Endothelial cell of umbilical vein (primary cell): Measurements from ENCODE around the gene CCSER2. TPM values are rescaled to one million over a fixed set of nuclear protein-coding genes. Genes with fewer than 3 reads are reported as not detected.
A peak's percentile ranks its signal among the peaks of the same experiment; 100 is the strongest.

Experiments used
- BruUV-seq: library from RNA; stranded (reverse); fragments of 400-500 nt; replicated peaks from 2 replicates; lab custom pipeline; 2021; lab: Mats Ljungman, UMichigan
- CTCF ChIA-PET: fragments of 300-600, 350-600 bp; sonication (Branson Sonifier 250); formaldehyde crosslinking; loops from one replicate; lab custom pipeline; 2021; ENCODE audit warnings: antibody characterized with exemption, inconsistent platforms; lab: Charles Lee
- POLR2A ChIA-PET: fragments of 300-600, 350-600 bp; sonication (Branson Sonifier 250); formaldehyde crosslinking; loops from one replicate; lab custom pipeline; 2021; ENCODE audit warnings: antibody characterized with exemption, inconsistent platforms; lab: Charles Lee
- DNase-seq: peaks from one replicate; pipeline ENCODE4 v3.0.0-alpha.2; 2011; ENCODE audit warnings: low read depth, low spot score
- FAIRE-seq: peaks from 2 replicates; lab custom pipeline; 2011; peaks lifted over from hg19 to GRCh38; lab: Jason Lieb, UNC
- H2AFZ ChIP-seq: 2 replicates; pipeline ENCODE4 v1.6.0; 2012; ENCODE audit warnings: low read depth, low read length, control low read depth, inconsistent platforms
- H3K27ac ChIP-seq: 2 replicates; pipeline ENCODE4 v1.5.1; 2011; ENCODE audit warnings: low read depth, mild to moderate bottlenecking, control low read depth, low read length, moderate library complexity; ENCODE audit not compliant: insufficient read depth
- H3K27me3 ChIP-seq, 2 experiments: 2 replicates each; pipeline versions ENCODE4 v1.6.0 to v1.6.1; 2011; ENCODE audit warnings: low read length in 2 of 2, mixed read lengths in 1 of 2; ENCODE audit not compliant: control insufficient read depth in 2 of 2, insufficient read depth in 2 of 2
- H3K36me3 ChIP-seq, 2 experiments: 2 replicates in 1 of 2; 3 replicates in 1 of 2; pipeline ENCODE4 v1.5.1; 2011; ENCODE audit warnings: low read length in 2 of 2, mild to moderate bottlenecking in 1 of 2, moderate library complexity in 1 of 2; ENCODE audit not compliant: control insufficient read depth in 2 of 2, insufficient read depth in 2 of 2; ENCODE audit errors: extremely low read depth in 1 of 2
- H3K4me1 ChIP-seq: 3 replicates; pipeline ENCODE4 v1.5.1; 2011; ENCODE audit warnings: mild to moderate bottlenecking, low read length; ENCODE audit not compliant: control insufficient read depth, insufficient read depth; ENCODE audit errors: extremely low read depth
- H3K4me2 ChIP-seq: 2 replicates; pipeline ENCODE4 v1.6.1; 2011; ENCODE audit warnings: low read length, control low read depth, mixed read lengths; ENCODE audit not compliant: insufficient read depth
- H3K4me3 ChIP-seq, 3 experiments: fragments of 200-600 bp in 1 of 3; sonication (generic), shearing (Covaris generic) in 1 of 3; replicated peaks in 1 of 3; 2 replicates each; pipeline ENCODE4 v1.5.1; 2011 to 2016; ENCODE audit warnings: control low read depth in 3 of 3, low read length in 3 of 3, mild to moderate bottlenecking in 2 of 3, inconsistent platforms in 1 of 3, low read depth in 1 of 3, moderate library complexity in 1 of 3; ENCODE audit not compliant: insufficient read depth in 1 of 3
- H3K79me2 ChIP-seq: 2 replicates; pipeline ENCODE4 v1.6.0; 2012; ENCODE audit warnings: low read length, inconsistent platforms; ENCODE audit not compliant: control insufficient read depth, insufficient read depth
- H3K9ac ChIP-seq: replicated peaks from 2 replicates; pipeline ENCODE3; 2011; ENCODE audit warnings: low read length, control low read depth; ENCODE audit not compliant: insufficient read depth; ENCODE audit errors: extremely low read depth
- H3K9me1 ChIP-seq: replicated peaks from 3 replicates; pipeline ENCODE4 v1.6.0; 2011; ENCODE audit warnings: mild to moderate bottlenecking, low read length; ENCODE audit not compliant: control insufficient read depth, insufficient read depth; ENCODE audit errors: extremely low read depth
- H3K9me3 ChIP-seq: replicated peaks from 2 replicates; pipeline ENCODE4 v1.5.1; 2012; ENCODE audit warnings: low read length, inconsistent platforms; ENCODE audit not compliant: control insufficient read depth, insufficient read depth
- H4K20me1 ChIP-seq: replicated peaks from 2 replicates; pipeline ENCODE3; 2011; ENCODE audit warnings: mild to moderate bottlenecking, low read length; ENCODE audit not compliant: control insufficient read depth, insufficient read depth; ENCODE audit errors: extremely low read depth
- EZH2 ChIP-seq: IDR thresholded peaks from 2 replicates; pipeline ENCODE4 v1.6.1; 2012; ENCODE audit warnings: borderline replicate concordance, low read depth, mild to moderate bottlenecking, moderate library complexity, low read length, inconsistent platforms; ENCODE audit not compliant: severe bottlenecking
- FOS ChIP-seq: IDR thresholded peaks from 2 replicates; pipeline ENCODE4 v1.6.1; 2011; ENCODE audit warnings: mild to moderate bottlenecking, low read length, moderate library complexity, borderline replicate concordance; ENCODE audit not compliant: insufficient read depth
- GATA2 ChIP-seq: IDR thresholded peaks from 2 replicates; pipeline ENCODE4 v1.7.0; 2011; ENCODE audit warnings: low read depth, mild to moderate bottlenecking, moderate library complexity, mixed read lengths, low read length; ENCODE audit not compliant: insufficient read length, insufficient read depth
- JUN ChIP-seq: IDR thresholded peaks from 2 replicates; pipeline ENCODE4 v1.6.1; 2011; ENCODE audit warnings: borderline replicate concordance, low read depth; ENCODE audit not compliant: insufficient read length, insufficient read depth
- MAX ChIP-seq: IDR thresholded peaks from 2 replicates; pipeline ENCODE4 v1.6.1; 2011; ENCODE audit not compliant: insufficient read depth, insufficient read length
- MYC ChIP-seq: IDR thresholded peaks from one replicate; pipeline ENCODE4 v1.6.1; 2011; ENCODE audit warnings: mild to moderate bottlenecking, low read depth, low read length
- POLR2A ChIP-seq: IDR thresholded peaks from 2 replicates; pipeline ENCODE4 v1.6.1; 2012; ENCODE audit warnings: low read depth, mild to moderate bottlenecking, control low read depth, low read length
- POLR2AphosphoS5 ChIP-seq: IDR thresholded peaks from 2 replicates; pipeline ENCODE4 v1.6.1; 2012; ENCODE audit warnings: low read depth, mild to moderate bottlenecking, control low read depth, low read length, moderate library complexity; ENCODE audit not compliant: insufficient read depth
- dilution Hi-C: fragments of 300-500 bp; cut with MboI; formaldehyde crosslinking; loops from one replicate; pipeline ENCODE4 v1.15.0; 2019; ENCODE audit warnings: low sequenced_read_pairs; ENCODE audit not compliant: extremely low pct_ligation_motif_present
- intact Hi-C: fragments of 100-400 bp; cut with micrococcal nuclease; formaldehyde crosslinking; loops from one replicate; pipeline ENCODE4 v1.10.0; 2022
- polyA plus RNA-seq, 4 experiments: library from polyadenylated mRNA; depleted of rRNA in 3 of 4; stranded (reverse) in 3 of 4; unstranded in 1 of 4; fragments of >200 nt; gene quantifications; 2 replicates each; pipeline versions ENCODE4 v1.2.1 to v1.2.3, GENCODE V29; 2011 to 2012; ENCODE audit warnings: missing spikeins in 1 of 4
- total RNA-seq: library from RNA; stranded (reverse); gene quantifications from 2 replicates; pipeline ENCODE4 v1.2.3, GENCODE V29; 2021
- TF ChIP-seq, protein P1 (sequence below), 2 donors: IDR thresholded peaks; 1 replicate in 1 of 2; 2 replicates in 1 of 2; pipeline ENCODE4 v1.5.1; 2011; ENCODE audit warnings: low read length in 2 of 2, mild to moderate bottlenecking in 2 of 2, moderate library complexity in 2 of 2, control low read depth in 1 of 2, inconsistent platforms in 1 of 2, low read depth in 1 of 2; ENCODE audit not compliant: insufficient read depth in 1 of 2; ENCODE audit errors: extremely low read depth in 1 of 2

Gene CCSER2
- total and polyA plus RNA-seq, 2 donors (not counting 3 experiments of a cell fraction or from before 2014, with no cell fraction given) = 14.5 to 49.3 TPM

GRCh38 chr10:84540617-84541288 is 212.4 kb downstream of the CCSER2 start:
- H3K79me2 ChIP-seq = no peaks in the 10 kb centered on the region
- peaks cover 13% of the 10 kb centered on the region for H3K4me1 ChIP-seq
- ChIA-PET CTCF (interaction anchor here (0.6 to 9.7 kb wide), 49 partner anchors 8 to 1862 kb away, joined by 3 to 510 read pairs (median 5); partner anchors contain the start of gene CCSER2), POLR2A (no interaction called here)
- no peaks in the 10 kb centered on the region for H4K20me1 ChIP-seq
- H3K36me3 ChIP-seq = no peaks in the 10 kb centered on the region
- peaks cover 0 to 2% of the 10 kb centered on the region in 2 experiments for H3K27me3 ChIP-seq
- intact Hi-C loops = loop anchor here (1.0 to 5.0 kb wide), 4 partner anchors 73 to 1837 kb away; partner anchors contain the start of gene GHITM
- FAIRE-seq (peak; percentile 87), DNase-seq (peak; percentile 51)
- H3K9ac ChIP-seq = peak overlapping the region; percentile 34
- TF ChIP-seq, protein P1, sequence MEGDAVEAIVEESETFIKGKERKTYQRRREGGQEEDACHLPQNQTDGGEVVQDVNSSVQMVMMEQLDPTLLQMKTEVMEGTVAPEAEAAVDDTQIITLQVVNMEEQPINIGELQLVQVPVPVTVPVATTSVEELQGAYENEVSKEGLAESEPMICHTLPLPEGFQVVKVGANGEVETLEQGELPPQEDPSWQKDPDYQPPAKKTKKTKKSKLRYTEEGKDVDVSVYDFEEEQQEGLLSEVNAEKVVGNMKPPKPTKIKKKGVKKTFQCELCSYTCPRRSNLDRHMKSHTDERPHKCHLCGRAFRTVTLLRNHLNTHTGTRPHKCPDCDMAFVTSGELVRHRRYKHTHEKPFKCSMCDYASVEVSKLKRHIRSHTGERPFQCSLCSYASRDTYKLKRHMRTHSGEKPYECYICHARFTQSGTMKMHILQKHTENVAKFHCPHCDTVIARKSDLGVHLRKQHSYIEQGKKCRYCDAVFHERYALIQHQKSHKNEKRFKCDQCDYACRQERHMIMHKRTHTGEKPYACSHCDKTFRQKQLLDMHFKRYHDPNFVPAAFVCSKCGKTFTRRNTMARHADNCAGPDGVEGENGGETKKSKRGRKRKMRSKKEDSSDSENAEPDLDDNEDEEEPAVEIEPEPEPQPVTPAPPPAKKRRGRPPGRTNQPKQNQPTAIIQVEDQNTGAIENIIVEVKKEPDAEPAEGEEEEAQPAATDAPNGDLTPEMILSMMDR (IDR thresholded peaks at IDR 0.05; ENCODE audit: extremely low read depth in 1 of 2, insufficient read depth in 1 of 2, low read depth in 1 of 2, low read length in 2 of 2) = peak; percentile 75 to 90
- TF ChIP-seq JUN (no peak), FOS (peak; percentile 19)
- H3K4me3 ChIP-seq = peak overlapping the region; percentile 15 to 53 (median 33)
- H3K9me3 ChIP-seq = no peaks in the 10 kb centered on the region
- H3K27ac ChIP-seq = no peak overlapping the region
- dilution Hi-C loops = no loop called here
- peak overlapping the region; percentile 73 for H3K4me2 ChIP-seq
- peak overlapping the region; percentile 94 for H2AFZ ChIP-seq
- no TSS peak for BruUV-seq
- no peaks in the 10 kb centered on the region for H3K9me1 ChIP-seq

- dilution Hi-C loops = no loop called here
- Histone ChIP-seq H2AFZ (peak overlapping the region; percentile 94), H3K9ac (peak overlapping the region; percentile 34), H3K9me3 (no peaks in the 10 kb centered on the region), H4K20me1 (no peaks in the 10 kb centered on the region), H3K27me3 (peaks cover 0 to 2% of the 10 kb centered on the region in 2 experiments), H3K4me1 (peaks cover 13% of the 10 kb centered on the region), H3K4me3 (no peak overlapping the region), H3K79me2 (no peaks in the 10 kb centered on the region), H3K27ac (no peak overlapping the region), H3K9me1 (no peaks in the 10 kb centered on the region), H3K4me2 (peak overlapping the region; percentile 73), H3K36me3 (no peaks in the 10 kb centered on the region)
- no TSS peak for BruUV-seq
- ChIA-PET POLR2A (no interaction called here), CTCF (interaction anchor here (1.2 to 9.7 kb wide), 5 partner anchors 168 to 1834 kb away, joined by 5 to 510 read pairs (median 58); partner anchors contain the start of gene CCSER2)
- intact Hi-C loops = loop anchor here (5.0 kb wide), 1 partner anchor 404 kb away; the partner anchor contains the start of gene GHITM
- FAIRE-seq = no peak
- no peak for TF ChIP-seq MAX
- no peak for TF ChIP-seq JUN
- TF ChIP-seq POLR2AphosphoS5 = no peak
- no peak for TF ChIP-seq EZH2
- no peak for TF ChIP-seq POLR2A
- TF ChIP-seq FOS = no peak
- TF ChIP-seq, protein P1 (IDR thresholded peaks at IDR 0.05; ENCODE audit: extremely low read depth in 1 of 2, insufficient read depth in 1 of 2, low read depth in 1 of 2, low read length in 2 of 2) = no peak
- TF ChIP-seq MYC = no peak
- TF ChIP-seq GATA2 = no peak
- no peak for DNase-seq
Measured at GRCh38 chr10:84541289-84541637, 212.9 kb downstream of the CCSER2 start.
